ENCODE measurements around the gene ATP6AP2. TPM values are rescaled to one million over a fixed set of nuclear protein-coding genes. Genes with fewer than 3 reads are reported as not detected.

Gene ATP6AP2
- total RNA-seq, 1 experiment from 2014 or later, result 67.5 TPM

- Histone ChIP-seq H3K4me2 (ENCODE audit: insufficient read depth, insufficient read length, low read length) (no peak overlapping the region), H4K20me1 (ENCODE audit: control insufficient read depth, insufficient read depth, insufficient read length) (no peaks in the 10 kb centered on the region), H3K9me3 (ENCODE audit: control insufficient read depth, low read depth, low read length) (no peaks in the 10 kb centered on the region), H2BK12ac (ENCODE audit: insufficient read length, low read depth, low read length) (no peak overlapping the region), H3K27ac (ENCODE audit: insufficient read length, low read depth, low read length) (no peak overlapping the region), H2AK5ac (ENCODE audit: insufficient read length, low read length) (no peak overlapping the region), H2AFZ (ENCODE audit: low read length) (no peak overlapping the region), H3K4me1 (ENCODE audit: insufficient read depth, low read length) (no peaks in the 10 kb centered on the region), H3K23ac (ENCODE audit: insufficient read length, low read depth, low read length) (no peak overlapping the region), H3K79me2 (ENCODE audit: insufficient read depth, low read length) (no peaks in the 10 kb centered on the region), H3K79me1 (ENCODE audit: insufficient read depth, low read depth, low read length, poor library complexity, severe bottlenecking) (no peaks in the 10 kb centered on the region), H3K23me2 (ENCODE audit: insufficient read length, low read depth, low read length, poor library complexity, severe bottlenecking) (no peaks in the 10 kb centered on the region), H3K56ac (ENCODE audit: insufficient read length, low read depth, low read length) (no peak overlapping the region), H2BK5ac (ENCODE audit: insufficient read length, low read length) (no peak overlapping the region), H4K91ac (ENCODE audit: insufficient read length, low read depth, low read length) (no peak overlapping the region), H4K5ac (ENCODE audit: insufficient read length, low read depth, low read length) (no peak overlapping the region), H2BK20ac (ENCODE audit: low read depth, low read length, poor library complexity, severe bottlenecking) (no peak overlapping the region), H2BK120ac (ENCODE audit: low read depth, low read length, poor library complexity, severe bottlenecking) (no peak overlapping the region), H3T11ph (ENCODE audit: low read length) (no peak overlapping the region), H4K8ac (replicated peaks; ENCODE audit: insufficient read length, low read depth, low read length) (no peak overlapping the region), H3K14ac (ENCODE audit: insufficient read depth, low read length) (no peak overlapping the region), H3K4ac (ENCODE audit: low read depth, low read length) (no peak overlapping the region), H3K18ac (ENCODE audit: insufficient read length, low read depth, low read length) (no peak overlapping the region), H2BK15ac (ENCODE audit: low read depth, low read length) (no peak overlapping the region), H3K9ac (ENCODE audit: extremely low read depth, insufficient read length, low read length) (no peak overlapping the region), H3K27me3 (ENCODE audit: insufficient read depth, low read length) (no peaks in the 10 kb centered on the region)
- Mint-ChIP-seq H3K27ac (no peak overlapping the region), H3K27me3 (ENCODE audit: low read depth) (no peaks in the 10 kb centered on the region), H3K9me3 (peaks cover 32 to 37% of the 10 kb centered on the region in 2 experiments), H3K4me3 (no peak overlapping the region), H3K36me3 (ENCODE audit: insufficient read depth in 1 of 3, low read depth in 3 of 3) (peaks cover 22 to 63% (median 47%) of the 10 kb centered on the region in 3 experiments; a peak in 6 of 7 replicates), H3K4me1 (peaks cover 0 to 3% of the 10 kb centered on the region in 2 experiments; a peak in 2 of 4 replicates)
- no CpG with 5 or more reads among the region's 2 CpGs for WGBS (ENCODE audit: extremely low coverage, insufficient read length, low lambda C conversion rate)
- TF ChIP-seq CTCF (conservative IDR thresholded peaks at IDR 0.05), result no peak
- no peak for DNase-seq
Observed at GRCh38 chrX:40653535-40653934, 72.8 kb downstream of the ATP6AP2 start.

Other genes starting within 250 kb of the ATP6AP2 start
- not detected in 2 replicates for gene MPC1L, start 42.5 kb downstream of the ATP6AP2 start, total RNA-seq (2021)
- gene CXorf38, start 66.6 kb downstream of the ATP6AP2 start, total RNA-seq (2021), result 10.5 and 10.8 TPM in 2 replicates
- 125 and 136 TPM in 2 replicates for gene MED14, start 154.6 kb downstream of the ATP6AP2 start, total RNA-seq (2021)